Putamen (tissue), 1 donor: ENCODE data around the gene FMNL3.

Experiments used
- DNase-seq: peaks from one replicate; pipeline ENCODE4 v3.0.0-alpha.2; 2016; ENCODE audit warnings: low spot score

FMNL3 gene

DNA sequence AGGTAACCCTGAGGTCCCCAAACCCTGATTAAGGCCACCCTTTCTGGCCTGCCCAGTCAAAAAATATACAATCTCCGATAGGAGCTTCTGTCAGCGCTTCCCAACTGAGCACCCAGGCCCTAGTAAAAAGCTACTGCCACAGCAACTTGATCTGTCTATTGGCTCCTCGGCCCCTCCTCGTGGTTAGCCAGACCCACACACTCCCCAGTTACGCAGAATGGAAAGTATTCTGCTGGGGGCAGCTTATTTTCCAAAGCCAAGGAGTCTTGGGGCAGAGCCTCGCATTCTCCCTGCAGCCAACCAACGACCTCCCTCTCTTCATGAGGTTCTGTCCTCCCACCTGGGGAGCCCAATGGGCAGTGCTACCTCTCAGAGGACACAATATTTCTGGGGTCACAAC, 32.1 kb downstream of the FMNL3 start:
- DNase-seq, result no peak

DNA sequence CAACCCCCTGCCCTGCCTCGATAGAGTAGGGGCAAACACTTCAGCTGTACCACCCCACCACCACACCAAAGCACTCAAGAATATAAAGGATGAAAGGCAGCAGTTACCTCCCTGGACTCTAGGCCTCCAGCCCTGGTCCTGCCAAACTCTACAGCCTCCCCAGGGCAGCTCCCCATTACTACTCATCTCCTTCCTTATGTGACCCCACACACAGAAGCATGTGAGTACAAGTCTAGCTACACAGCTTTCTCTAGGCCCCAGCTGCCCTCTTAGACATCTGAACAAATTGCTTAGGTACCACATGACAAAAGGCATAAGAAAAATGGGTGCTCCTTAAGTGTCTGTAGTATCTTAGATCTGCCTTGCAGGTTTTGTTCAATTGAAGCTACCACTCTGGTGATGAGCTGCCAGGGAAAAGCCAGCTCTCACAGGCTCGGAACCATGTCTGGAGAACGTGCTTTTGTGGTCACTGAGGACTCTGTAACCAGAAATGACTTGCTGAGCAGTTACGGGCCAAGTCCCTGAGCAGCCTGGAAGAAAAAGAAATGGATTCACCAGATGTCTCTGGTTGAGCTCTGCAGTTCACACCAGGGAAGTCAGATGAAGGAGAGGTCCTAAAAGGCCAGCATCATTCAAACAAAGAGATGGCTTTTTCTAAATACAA, 32.8 kb downstream of the FMNL3 start:
- no peak for DNase-seq

- DNase-seq, result peak; percentile 98
These were observed 33.5 kb downstream of the FMNL3 start for GRCh38 chr12:49673446-49674317.

- DNase-seq, result peak; percentile 36
These were observed 34.6 kb downstream of the FMNL3 start for GRCh38 chr12:49672301-49673217.

GRCh38 chr12:49671031-49671765, 36.0 kb downstream of the FMNL3 start:
- no peak for DNase-seq

DNA sequence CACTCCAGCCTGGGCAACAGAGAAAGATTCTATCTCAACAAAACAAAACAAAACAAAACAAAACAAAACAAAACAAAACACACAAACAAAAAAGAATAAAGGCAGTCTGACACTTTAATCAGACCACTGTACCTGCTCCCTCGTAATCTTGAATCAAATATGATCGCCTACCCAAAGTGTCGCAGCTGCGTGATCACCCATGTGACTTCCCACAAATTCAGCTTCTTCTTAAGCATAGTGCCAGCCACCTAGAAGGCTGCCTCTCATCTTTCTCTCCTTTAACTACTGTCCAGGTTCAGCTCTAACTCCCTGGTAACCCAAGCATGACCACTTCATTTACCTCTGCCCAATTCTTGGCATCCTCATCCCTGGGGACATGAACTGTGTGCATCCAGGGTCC, 37.4 kb downstream of the FMNL3 start:
- no peak for DNase-seq

DNA sequence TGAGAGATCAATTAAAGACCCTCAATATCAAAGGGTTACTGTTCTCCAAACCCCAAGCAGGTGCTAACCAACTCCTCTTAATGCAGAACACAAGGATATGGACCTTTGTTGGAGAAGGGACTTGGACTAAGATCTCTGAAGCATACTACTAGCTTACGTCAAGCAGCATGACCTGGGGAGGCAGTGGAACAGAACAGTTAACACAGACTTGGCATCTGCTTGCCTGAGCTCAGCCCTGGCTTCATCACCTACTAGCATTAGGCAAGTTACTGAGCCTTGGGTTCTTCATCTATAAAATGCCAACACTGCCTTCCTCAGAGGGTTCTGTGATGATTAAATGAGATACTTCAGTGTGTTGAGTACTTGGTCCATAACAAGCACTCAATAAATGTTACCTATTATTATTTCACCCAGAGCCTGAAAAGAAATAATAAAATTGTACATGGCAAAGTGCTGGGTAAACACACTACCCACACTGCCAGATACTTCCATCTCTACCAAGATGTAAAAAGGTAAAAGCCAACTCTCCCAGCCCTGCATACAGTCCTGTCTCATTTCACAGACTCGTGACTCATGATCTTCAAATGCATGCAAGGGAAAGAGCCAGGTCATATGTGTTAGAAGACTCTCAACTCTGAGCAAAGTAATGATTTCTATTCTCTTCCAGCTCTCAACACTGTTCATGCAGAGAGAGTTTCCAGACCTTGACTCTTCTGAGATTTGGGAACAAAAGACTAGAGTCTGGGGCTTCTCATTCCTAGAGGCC, 39.7 kb downstream of the FMNL3 start:
- no peak for DNase-seq

- DNase-seq, result no peak
These were observed 41.0 kb downstream of the FMNL3 start for GRCh38 chr12:49666176-49666575.

DNA sequence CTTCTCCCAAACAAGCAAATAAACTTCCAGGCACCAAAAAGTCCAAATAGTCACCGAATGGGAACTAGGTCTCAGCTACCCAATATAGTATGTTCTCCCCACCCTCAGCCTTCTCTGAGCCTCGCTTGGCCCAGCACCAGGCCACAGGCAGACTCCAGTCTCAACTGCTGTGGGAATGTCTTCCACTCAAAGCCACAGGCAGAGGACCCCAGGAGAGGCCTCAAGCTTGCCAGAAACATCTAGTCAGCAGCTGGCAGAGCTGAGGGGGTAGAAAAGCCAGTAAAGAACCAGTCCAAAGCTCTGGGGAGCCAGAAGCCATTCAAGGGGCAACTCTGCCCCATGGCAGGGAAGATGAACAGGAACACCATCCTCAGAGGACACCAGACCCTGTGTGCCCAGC, 41.8 kb downstream of the FMNL3 start:
- no peak for DNase-seq

DNA sequence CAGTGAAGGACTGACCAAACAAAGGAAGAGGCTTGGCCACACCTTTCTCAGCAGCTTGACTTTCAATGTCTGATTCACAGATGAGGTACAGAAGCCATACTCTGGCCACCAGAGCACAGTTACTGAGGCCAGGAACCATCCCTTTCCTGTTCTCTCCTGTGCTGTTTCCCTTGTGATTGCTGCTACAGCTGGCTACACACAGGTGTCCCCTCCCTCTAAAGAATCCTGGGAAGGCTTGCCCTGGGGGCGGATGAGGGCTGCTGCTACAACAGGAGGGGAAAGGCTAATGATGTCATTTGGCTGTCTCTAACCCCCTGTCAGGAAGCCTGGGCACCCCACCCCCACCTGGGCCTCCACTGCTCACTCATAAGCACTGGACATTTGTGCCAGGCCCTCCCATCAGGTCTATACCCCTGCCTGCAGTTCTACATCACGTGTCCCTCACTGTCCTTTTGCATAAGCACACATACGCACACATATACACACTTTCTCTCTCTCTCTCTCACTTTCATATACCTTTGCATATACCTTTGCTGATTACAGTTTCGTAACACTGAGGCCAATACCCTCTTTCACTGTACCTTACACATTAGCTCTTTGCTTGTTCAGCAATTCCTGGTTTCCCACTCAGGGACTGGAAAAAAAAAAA, 42.5 kb downstream of the FMNL3 start:
- no peak for DNase-seq

GRCh38 chr12:49664167-49664566, 43.0 kb downstream of the FMNL3 start:
- DNase-seq, result no peak

GRCh38 chr12:49662998-49663843, 44.0 kb downstream of the FMNL3 start:
- DNase-seq, result peak; percentile 61

GRCh38 chr12:49661746-49662145, 45.5 kb downstream of the FMNL3 start:
- no peak for DNase-seq

GRCh38 chr12:49661191-49661590, 46.0 kb downstream of the FMNL3 start:
- no peak for DNase-seq

DNA sequence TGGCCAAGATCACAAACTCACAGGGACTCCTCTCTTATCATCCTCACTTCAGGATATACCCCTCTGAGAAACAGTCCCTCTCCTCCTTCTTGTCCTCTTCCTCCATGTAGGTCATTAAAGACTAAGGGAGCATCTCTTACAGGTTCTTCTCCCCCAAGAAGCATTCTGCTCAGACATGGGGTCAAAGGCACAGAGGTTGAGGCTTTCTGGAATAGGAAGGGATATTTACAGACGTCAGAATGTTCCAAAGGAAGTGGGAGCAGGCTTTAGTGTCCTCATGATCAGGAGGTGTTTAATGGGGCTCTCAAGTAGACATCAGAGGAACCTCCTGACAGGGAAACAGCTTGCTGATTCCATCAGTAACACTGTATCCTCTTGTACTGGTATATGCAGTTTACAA, 47.5 kb downstream of the FMNL3 start:
- no peak for DNase-seq

DNA sequence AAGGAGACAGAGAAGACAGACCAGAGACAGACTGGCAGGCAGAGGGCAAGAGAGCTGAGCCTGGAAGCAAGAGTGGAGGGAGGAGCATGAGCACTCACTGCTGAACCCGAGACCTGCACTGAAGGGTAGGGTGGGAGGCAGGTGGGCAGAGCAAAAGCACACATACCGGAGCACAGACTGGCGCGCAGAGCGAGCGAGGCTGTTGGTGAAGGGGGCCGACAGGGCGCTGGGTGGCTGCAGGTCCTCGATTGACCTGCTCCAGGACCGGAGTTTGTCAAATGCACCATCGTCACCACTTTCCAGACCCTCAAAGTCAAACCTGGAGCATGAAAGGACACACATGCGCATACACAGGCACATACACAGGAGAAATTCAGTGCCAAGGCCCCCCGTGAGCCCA, 48.9 kb downstream of the FMNL3 start:
- DNase-seq, result no peak

GRCh38 chr12:49655595-49656236, 51.5 kb downstream of the FMNL3 start:
- DNase-seq, result no peak

- no peak for DNase-seq
These were observed 52.5 kb downstream of the FMNL3 start for GRCh38 chr12:49654715-49655114.

DNA sequence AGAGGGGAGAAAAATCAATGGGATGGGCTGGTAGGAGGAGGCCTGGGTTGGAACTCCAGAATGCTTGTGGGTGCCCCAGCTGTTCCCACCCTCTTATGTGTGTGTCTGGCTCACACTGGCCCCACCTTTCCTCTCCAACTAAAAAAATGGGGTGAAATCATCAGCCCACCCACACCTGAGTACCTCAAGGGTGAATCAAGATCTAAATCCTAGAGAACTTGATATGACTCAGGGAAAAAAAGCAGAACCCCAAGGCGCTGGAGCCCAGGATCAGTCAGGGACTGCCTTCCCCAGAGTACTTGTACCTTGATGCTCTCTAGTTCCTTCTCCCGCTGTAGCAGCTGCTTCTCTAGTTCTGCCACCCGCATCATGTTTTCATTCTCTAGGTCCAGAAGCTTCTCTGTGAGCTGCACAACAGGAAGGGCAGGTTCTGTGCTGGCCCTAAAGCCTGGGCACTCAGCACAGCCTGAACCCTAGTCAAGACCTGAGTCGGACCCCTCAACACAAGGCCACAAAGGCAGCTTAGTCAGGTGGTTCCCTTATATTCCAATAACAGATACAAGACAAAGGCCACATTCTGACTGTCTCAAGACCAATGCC, 54.2 kb downstream of the FMNL3 start:
- no peak for DNase-seq
